Stromal cell of bone marrow (primary cell): ENCODE data around the gene PMIS2.
"Not testable (repeated sequence)": the region's sequence is repeated elsewhere in the genome, so short reads cannot be mapped to it uniquely, and the experiment has no call there.

Experiments
- DNase-seq: peaks from one replicate; pipeline ENCODE4 v3.0.0-alpha.2; 2012; ENCODE audit warnings: low read depth

Gene PMIS2

DNA sequence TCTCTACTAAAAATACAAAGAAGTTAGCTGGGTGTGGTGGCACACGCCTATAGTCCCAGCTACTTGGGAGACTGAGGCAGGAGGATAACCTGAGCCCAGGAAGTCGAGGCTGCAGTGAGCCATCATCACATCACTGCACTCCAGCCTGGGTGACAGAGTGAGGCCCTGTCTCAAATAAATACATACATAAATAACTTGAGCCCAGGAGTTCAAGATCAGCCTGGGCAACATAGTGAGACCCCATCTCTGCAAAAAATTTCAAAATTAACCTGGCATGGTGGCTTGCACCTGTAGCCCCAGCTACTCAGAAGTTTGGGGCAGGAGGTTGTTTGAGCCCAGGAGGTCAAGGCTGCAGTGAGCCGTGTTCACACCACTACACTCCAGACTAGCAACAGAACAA, 9.1 kb downstream of the PMIS2 start:
- DNase-seq = not testable (repeated sequence)

DNA sequence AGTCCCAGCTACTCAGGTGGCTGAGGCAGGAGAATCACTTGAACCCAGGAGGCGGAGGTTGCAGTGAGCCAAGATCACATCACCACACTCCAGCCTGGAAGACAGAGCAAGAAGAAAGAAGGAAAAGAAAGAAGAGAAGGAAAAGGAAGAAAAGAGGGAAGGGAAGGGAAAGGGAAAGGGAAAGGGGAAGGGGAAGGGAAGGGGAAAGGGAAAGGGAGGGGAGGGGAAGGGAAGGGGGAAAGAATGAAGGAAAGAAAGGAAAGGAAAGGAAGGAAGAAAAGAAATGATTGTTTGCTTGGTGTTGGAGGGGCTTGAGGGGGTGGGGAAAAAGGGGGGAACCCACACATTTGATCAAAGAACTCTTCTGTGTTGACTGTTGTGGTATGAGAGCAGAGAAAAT, 10.0 kb downstream of the PMIS2 start:
- no peak for DNase-seq

DNA sequence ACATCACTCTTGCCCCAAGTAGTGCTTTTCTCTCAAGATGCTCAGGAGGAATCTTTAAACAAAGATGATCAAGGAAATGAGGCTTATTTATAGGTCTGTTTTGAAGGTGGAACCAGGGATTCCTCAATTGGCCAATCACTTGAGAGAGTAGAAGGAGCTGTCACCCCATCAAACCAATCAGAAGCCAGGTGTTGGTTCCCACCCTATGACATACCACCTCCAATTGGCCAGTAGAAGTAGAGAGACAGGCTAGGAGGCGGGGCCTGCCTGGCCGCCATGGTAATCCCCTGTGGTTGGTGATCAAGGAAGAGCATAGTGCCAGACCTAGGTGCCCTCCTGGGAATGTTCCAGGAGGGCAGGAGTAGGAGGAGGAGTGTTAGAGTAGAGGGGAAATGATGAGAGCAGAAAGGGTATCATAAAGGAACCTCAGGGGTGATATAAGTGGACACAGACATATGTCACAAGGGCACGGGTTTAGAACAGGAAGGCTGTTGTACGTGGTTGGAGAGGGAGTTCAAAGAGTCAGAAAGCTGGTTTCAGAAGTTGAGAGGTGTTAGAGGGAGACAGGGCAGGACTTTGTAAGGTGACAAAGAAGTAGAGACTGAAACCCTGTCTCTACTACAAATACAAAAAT, 10.5 kb downstream of the PMIS2 start:
- no peak for DNase-seq

DNA sequence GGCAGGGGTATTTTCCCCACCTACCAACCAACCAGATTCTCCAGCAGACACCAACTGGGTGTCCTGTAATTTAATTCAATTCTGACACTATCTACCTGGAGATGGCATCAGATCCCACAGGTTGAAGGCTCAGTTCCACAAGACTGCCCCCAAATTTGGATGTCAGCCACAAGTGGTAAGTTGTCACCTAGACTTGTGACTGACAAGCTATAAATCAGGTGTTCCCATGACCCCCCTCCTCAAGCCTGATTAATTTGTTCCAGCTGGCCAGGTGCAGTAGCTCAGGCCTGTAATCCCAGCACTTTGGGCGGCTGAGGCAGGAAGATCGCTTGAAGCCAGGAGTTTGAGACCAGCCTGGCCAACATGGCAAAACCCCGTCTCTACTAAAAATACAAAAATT, 16.0 kb downstream of the PMIS2 start:
- DNase-seq = no peak

DNA sequence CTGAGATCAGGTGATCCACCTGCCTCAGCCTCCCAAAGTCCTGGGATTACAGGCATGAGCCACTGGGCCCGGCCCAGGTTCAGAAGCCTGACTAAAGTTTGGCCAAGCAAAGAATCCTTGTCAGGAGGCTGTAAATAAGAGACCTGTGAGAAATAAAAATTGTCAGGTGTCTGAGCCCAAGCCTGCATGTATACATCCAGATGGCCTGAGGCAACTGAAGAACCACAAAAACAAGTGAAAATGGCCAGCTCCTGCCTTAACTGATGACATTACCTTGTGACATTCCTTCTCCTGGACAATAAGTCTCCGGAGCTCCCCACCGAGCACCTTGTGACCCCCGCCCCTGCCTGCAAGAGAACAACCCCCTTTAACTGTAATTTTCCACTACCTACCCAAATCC, 18.5 kb downstream of the PMIS2 start:
- DNase-seq = not testable (repeated sequence)

DNA sequence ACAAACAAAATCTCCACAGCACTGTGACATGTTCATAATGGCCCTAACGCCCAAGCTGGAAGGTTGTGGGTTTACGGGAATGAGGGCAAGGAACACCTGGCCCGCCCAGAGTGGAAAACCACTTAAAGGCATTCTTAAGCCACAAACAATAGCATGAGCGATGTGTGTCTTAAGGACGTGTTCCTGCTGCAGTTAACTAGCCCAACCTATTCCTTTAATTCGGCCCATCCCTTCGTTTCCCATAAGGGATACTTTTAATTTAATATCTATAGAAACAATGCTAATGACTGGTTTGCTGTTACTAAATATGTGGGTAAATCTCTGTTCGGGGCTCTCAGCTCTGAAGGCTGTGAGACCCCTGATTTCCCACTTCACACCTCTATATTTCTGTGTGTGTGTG, 21.2 kb downstream of the PMIS2 start:
- DNase-seq = not testable (repeated sequence)

DNA sequence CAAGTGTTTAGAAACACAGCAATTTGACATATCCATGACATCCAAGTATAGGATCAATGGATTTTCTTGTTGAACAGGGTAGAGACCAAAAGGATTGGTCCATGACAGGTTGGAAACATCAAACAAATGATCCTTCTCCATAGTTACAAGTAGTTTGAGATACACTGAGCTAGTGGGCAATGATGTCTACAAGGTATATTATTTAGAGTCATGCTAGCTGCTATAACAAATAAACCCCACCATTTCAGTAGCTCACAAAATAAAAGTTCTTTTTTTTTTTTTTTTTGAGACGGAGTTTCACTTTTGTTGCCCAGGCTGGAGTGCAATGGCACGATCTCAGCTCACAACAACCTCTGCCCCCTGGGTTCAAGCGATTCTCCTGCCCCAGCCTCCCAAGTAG, 21.7 kb downstream of the PMIS2 start:
- DNase-seq = no peak

DNA sequence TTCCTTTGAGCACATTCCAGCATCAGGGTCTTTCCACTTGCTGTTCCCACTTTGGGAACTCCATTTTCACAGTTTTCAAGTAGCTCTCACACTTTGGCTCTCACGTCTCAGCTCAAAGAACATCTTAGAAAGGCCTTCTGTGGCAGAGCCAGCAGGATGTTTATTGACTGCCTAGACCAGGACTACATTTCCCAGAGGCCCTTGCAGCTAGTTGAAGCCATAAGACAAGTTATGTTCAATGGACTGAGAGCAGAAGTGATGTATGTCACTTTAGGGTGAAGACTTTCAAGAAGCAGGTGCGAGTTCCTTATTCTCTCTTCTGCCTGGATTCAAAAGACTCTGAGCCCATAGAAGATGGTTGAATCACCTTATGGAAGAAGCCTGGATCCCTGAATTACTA, 22.3 kb downstream of the PMIS2 start:
- DNase-seq = no peak

DNA sequence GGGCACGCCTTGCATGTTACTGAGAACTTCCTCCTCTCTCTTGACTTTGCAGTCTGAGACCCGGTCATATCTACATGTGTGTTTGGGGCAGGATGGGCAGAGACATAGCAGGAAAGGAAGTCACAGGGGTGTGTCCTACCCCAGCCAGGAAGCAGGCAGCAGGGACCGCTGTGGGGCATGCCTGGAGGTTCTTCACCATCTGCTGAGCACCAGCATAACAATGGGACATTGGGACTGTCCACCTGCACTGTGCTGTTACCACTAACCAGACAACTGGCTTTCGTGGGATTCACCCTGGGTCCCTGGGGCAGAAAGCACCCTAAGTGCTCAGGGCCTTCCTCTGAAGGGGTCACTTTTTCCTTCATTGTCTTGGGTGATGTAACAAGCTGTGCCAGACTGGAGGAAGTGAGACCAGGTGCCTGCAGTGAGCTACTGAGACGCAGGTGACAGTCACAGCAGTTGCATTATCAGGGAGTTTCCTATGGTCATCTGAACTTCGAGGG, 23.9 kb downstream of the PMIS2 start:
- DNase-seq = no peak

DNA sequence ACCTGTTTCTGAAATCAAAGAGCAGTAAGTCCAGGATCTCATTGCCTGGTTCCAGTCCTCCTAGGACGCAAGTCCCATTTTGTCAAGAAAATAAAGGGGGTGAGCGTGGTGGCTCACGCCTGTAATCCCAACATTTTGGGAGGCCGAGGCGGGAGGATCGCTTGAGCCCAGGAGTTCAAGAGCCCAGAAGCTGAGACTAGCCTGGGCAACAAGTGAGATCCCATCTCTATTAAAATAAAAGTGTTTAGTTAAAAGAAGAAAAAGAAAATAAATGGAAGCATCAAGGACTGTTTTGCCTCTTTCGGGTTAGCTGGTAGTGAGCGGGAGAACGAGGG, 26.2 kb downstream of the PMIS2 start:
- DNase-seq = no peak

DNA sequence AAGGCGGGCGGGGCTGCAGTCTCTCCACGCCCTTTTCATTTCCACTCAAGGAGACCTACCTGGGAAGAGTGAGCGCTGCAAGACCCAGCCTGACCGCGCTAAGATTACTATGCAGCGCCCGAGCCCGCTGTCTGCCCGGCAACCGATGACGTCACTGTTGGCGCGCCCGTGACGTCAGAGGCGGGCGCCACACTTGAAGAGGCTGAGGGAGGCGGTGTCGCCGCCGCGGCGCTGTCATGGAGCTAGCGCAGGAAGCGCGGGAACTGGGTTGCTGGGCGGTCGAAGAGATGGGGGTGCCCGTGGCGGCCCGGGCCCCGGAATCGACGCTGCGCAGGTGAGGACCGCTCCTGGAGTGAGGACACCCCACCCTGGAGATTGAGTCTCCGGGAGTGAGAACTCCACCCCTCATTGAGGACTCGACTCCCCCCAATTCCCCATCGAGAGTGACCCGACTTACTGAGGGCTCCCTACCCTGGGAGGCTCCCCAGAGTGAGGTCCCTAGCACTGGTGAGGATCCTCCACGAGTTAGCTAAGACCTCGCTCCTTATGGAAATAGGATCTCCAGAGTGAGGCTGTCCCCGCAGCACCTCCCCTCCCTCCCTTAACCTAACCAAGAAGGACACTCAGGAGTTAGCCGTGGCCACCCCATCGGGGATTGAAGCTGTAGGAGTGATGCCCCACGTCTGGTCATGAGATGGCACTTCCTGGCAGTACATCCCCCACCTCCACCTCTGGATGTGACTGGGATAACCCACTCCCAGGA, 26.8 kb downstream of the PMIS2 start, which contains the start of gene HAUS5:
HAUS5 (plus strand) TSS at position 177 of the 763 bp plus-strand sequence; CDS start at position 237, 60 bp downstream.
- peak; percentile 78 for DNase-seq

DNA sequence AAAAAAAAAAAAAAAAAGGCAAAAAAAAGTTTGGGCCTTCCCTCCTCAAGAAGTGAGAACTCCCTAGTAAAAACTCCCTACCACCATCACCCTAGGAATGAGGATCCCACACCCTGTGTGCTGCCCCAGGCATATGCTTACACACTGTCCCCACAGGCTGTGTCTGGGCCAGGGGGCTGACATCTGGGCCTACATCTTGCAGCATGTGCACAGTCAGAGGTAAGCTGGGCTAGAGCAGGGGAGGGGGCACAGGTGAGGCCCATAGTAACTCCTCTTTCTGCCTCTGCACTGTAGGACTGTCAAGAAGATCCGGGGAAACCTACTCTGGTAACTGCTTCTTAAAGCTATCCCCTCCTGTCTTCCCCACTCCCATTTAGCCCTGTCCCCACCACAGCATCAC, 27.6 kb downstream of the PMIS2 start:
- DNase-seq = no peak

DNA sequence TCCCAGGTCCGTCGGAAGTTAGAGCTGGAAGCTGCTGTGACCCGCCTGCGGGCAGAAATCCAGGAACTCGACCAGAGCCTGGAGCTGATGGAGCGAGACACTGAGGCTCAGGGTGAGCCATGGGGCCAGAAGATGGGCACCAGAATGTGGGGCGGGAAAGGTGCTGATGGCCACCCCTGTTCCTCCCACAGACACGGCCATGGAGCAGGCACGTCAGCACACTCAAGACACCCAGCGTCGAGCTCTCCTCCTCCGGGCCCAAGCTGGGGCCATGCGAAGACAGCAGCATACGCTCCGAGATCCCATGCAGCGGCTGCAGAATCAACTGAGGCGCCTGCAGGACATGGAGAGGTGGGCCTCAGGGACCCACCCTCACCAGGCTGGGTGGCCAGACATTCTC, 29.1 kb downstream of the PMIS2 start:
- no peak for DNase-seq

DNA sequence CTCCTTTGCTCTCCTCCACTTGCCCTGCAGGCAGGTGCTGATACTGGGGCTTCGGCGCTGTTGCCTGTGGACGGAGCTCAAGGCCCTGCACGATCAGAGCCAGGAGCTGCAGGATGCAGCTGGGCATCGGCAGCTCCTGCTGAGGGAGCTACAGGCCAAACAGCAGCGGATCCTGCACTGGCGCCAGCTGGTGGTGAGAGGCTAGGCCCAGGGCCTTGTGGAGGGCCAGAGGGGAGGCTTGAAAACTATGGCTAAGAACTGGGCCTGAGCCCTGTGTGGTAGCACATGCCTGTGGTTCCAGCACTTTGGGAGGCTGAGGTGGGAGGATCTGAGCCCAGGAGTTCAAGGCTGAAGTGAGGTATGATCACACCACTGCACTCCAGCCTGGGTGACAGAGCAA, 32.9 kb downstream of the PMIS2 start:
- no peak for DNase-seq

DNA sequence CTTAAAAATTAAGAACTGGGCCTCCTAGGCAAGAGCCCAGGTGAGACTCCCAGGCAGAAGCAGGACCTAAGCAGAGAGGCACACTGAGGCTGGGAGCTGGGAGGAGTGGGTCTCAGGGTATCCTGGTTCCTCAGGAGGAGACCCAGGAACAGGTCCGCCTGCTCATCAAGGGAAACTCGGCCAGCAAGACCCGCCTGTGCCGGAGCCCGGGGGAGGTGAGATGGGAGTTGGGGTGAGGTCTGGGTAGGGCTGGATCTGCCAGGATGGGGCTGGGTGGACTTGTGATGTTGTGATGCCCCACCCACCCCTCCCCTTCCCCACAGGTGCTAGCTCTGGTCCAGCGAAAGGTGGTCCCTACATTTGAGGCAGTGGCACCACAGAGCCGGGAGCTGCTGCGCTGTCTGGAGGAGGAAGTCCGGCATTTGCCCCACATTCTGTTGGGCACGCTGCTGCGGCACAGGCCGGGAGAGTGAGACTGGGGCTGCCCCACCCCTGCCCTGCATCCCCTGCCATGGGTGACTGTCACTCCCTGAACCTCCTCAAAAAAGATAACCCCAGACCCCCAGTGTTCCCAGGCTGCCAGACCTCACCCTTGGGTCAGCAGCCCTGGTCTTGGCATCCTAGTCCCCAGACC, 33.4 kb downstream of the PMIS2 start:
- DNase-seq = no peak

DNA sequence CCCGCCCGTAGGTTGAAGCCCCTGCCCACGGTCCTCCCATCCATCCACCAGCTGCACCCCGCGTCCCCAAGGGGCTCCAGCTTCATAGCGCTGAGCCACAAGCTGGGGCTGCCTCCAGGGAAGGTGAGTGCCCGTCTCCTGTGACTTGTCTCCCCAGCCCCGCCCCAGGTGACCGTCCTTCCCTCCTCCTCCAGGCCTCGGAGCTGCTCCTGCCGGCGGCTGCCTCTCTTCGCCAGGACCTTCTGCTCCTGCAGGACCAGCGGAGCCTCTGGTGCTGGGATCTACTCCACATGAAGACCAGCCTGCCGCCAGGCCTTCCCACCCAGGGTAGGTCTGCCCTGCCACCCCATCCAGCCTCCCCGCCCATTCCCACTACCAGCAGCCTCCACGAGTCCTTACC, 34.0 kb downstream of the PMIS2 start:
- DNase-seq = no peak

DNA sequence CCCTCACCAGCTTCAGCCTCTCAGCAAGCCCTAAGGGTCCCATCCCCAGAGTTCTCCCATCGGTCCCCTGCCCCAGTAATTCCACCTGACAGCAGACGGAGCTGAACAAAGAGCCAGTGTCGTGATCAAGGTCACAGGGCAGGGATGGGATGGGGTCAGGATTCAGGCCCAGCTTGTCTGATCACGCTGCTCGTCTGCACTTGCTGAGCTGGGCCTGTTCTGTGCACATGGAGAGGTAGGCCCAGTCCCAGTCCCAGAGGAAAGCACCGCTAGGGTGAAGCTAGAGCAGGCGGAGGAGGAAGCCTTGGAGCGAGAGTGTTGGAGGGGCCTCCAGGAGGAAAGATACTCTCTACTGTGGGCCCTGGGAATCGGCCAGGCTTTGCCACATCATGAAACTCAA, 35.7 kb downstream of the PMIS2 start:
- no peak for DNase-seq

DNA sequence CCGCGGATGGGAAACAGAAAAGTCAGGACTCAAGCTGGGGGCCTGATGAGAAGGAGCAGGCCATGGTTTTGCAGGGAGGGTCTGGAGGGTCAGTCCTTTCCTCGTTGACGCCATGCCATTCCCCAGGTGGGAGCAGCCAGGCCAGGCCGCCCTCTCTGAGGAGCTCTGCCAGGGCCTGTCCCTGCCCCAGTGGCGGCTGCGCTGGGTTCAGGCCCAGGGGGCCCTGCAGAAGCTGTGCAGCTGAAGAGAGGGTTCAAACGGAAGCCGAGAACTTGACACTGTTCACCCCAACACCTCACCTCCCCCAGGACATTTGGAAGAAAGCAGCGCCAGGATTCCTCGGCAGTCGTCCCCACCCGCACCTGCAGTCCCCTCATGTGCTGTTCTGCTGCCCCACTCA, 36.8 kb downstream of the PMIS2 start:
- DNase-seq = no peak

DNA sequence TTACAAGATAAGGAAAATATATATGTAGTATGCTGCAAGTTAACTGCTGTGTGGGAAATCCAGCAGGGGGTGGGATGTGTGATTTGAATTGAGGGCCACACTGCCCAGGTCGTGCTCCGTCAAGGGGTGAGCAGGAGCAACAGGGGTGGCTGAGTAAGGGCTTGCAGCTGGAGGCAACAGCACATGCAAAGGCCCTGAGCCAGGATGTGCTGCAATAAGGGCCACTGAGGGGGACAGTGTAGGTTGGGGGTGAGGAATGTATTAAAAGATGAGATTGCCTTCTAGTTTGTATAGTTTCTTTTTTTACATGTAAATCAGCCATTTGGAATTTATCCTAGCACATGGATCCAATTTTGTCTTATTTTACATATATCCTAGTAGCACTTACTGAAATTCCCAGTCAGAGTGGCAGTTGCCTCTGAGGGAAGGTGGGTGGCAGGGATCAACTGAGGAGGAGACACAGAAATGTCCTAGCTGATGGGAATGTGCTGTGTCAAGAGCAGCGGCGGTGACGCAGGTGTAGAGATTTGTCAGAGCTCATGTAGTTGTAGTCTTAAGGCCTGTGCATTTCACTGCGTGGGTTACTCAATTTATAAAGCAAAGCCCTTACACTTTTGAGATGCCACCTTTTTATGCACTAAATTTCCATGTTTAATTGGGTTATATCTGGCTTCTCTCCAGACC, 37.5 kb downstream of the PMIS2 start:
- DNase-seq = no peak

DNA sequence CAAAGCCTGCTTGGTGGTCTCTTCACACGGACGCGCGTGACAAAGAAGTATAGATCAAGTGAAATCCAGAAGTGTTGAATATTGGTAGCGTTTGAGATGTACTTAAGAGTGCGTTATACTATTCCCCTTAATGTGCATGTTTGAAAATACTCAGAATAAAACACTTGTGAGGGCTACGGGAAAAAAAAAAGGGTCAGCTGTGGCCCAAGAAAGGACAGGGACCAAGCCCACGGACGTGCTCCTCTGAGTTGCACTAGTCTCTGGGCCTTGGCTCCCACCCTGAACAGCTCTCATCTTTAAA, 42.2 kb downstream of the PMIS2 start:
- no peak for DNase-seq

DNA sequence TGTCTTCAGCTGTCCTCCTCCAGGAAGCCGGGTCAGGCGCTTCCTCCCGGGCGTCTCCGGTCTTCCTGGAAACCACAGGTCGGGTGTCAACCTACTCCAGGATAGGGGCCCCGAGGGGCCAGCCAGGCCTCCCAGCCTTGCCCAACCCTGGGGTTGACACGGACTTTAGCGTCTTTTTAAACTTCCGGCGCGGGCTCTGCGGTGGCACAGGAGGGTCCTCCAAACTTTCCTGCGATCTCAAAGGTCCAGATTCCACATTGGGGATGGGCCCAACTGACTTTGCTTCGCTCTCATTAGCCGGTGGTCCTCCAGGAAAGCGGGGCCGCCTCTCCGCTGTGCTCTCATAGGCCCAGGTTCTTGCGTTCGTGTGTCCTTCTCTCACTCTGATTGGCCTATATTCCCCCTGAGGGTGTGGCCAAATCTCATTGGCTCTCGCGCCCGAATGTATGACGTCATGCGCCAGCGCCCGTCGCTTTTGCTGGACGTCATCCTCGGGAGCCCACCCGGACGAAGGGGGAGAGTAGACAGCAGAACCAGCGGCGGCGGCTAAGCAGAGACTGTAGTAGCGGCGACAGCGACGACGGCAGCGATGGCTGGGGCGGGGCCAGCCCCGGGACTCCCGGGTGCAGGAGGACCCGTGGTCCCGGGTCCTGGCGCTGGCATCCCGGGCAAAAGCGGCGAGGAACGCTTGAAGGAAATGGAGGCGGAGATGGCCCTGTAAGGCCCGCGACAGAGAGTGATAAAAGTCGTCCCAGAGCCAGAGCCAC, 42.8 kb downstream of the PMIS2 start, which contains the start of gene RBM42:
RBM42 (plus strand) TSS at position 472 of the 767 bp plus-strand sequence; CDS start at position 590, 118 bp downstream.
- DNase-seq = peak; percentile 99

DNA sequence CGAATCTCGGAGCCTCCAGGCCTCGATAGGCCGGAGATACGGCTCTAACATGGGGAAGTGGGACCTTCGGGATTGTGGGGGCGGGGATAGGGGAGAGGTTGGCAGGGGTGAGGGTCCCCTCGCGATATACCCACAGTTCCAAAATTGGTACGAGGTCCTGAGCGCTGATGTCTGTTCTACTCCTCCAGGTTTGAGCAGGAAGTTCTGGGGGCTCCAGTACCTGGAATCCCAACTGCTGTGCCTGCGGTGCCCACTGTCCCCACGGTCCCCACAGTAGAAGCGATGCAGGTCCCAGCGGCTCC, 43.3 kb downstream of the PMIS2 start:
- DNase-seq = no peak
